Brain microvascular endothelial cell (primary cell): ENCODE data around the gene RASL12.

Source experiments
- DNase-seq: peaks from one replicate; pipeline ENCODE4 v3.0.0-alpha.2; 2020
- H3K27ac ChIP-seq: fragments of 250-450 bp; sonication (Bioruptor Pico); 2 replicates; pipeline ENCODE4 v1.5.1; 2020; ENCODE audit warnings: mild to moderate bottlenecking, moderate library complexity
- H3K27me3 ChIP-seq: fragments of 250-450 bp; sonication (Bioruptor Pico); replicated peaks from 2 replicates; pipeline ENCODE4 v1.5.1; 2020; ENCODE audit warnings: mild to moderate bottlenecking
- H3K36me3 ChIP-seq: fragments of 250-450 bp; sonication (Bioruptor Pico); replicated peaks from 2 replicates; pipeline ENCODE4 v1.5.1; 2020; ENCODE audit warnings: mild to moderate bottlenecking
- H3K4me3 ChIP-seq: 2 replicates; pipeline ENCODE4 v1.5.1; 2011; ENCODE audit warnings: low read depth, mild to moderate bottlenecking, control low read depth, low read length, moderate library complexity
- in situ Hi-C: cut with HindIII; loops from 2 replicates; pipeline ENCODE4 v1.10.0; 2017; ENCODE audit warnings: low sequenced_read_pairs, low pct_ligation_motif_present
- TF ChIP-seq, protein P1 (sequence below): IDR thresholded peaks from 2 replicates; pipeline ENCODE4 v1.5.1; 2011; ENCODE audit warnings: low read depth, mild to moderate bottlenecking, moderate library complexity, low read length, control low read depth, inconsistent platforms; ENCODE audit errors: missing control alignments

The RASL12 gene

GRCh38 chr15:65072617-65073016 is 4.8 kb upstream of the RASL12 start:
- no peak overlapping the region for H3K27ac ChIP-seq
- peaks cover 3% of the 10 kb centered on the region for H3K27me3 ChIP-seq
- TF ChIP-seq, protein P1, sequence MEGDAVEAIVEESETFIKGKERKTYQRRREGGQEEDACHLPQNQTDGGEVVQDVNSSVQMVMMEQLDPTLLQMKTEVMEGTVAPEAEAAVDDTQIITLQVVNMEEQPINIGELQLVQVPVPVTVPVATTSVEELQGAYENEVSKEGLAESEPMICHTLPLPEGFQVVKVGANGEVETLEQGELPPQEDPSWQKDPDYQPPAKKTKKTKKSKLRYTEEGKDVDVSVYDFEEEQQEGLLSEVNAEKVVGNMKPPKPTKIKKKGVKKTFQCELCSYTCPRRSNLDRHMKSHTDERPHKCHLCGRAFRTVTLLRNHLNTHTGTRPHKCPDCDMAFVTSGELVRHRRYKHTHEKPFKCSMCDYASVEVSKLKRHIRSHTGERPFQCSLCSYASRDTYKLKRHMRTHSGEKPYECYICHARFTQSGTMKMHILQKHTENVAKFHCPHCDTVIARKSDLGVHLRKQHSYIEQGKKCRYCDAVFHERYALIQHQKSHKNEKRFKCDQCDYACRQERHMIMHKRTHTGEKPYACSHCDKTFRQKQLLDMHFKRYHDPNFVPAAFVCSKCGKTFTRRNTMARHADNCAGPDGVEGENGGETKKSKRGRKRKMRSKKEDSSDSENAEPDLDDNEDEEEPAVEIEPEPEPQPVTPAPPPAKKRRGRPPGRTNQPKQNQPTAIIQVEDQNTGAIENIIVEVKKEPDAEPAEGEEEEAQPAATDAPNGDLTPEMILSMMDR, result no peak
- H3K4me3 ChIP-seq, result no peak overlapping the region
- no peak for DNase-seq
- H3K36me3 ChIP-seq, result no peaks in the 10 kb centered on the region
- in situ Hi-C loops, result no loop called here

- Histone ChIP-seq H3K4me3 (no peak overlapping the region), H3K36me3 (no peaks in the 10 kb centered on the region), H3K27ac (no peak overlapping the region), H3K27me3 (peaks cover 7% of the 10 kb centered on the region)
- DNase-seq, result no peak
- TF ChIP-seq, protein P1, result no peak
- in situ Hi-C loops, result no loop called here
Observed at GRCh38 chr15:65072027-65072426, 4.2 kb upstream of the RASL12 start.

DNA sequence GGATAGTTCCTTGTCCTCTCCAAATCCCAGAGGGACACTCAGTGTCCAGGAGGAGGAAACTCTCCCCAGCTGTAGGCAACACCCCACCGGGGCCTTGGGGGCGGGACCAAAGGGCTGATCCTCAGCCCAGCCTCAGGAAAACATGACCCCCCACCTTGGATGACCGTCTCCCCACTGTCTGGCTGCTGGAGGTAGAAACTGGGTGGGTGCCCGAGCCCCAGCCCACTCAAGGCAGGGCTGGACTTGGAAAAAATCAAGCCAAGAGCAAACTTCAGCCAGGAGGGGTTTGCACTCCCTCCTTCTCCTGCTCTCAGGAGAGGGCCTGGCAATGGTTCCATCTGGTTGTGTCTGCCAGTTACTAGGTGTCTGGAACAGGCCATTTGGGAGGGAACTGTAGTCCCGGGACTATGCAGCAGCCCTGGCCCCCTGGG is 3.6 kb upstream of the RASL12 start:
- H3K4me3 ChIP-seq, result no peak overlapping the region
- no peak overlapping the region for H3K27ac ChIP-seq
- H3K27me3 ChIP-seq, result peaks cover 12% of the 10 kb centered on the region
- H3K36me3 ChIP-seq, result no peaks in the 10 kb centered on the region
- TF ChIP-seq, protein P1, result no peak
- no peak for DNase-seq
- in situ Hi-C loops, result no loop called here

DNA sequence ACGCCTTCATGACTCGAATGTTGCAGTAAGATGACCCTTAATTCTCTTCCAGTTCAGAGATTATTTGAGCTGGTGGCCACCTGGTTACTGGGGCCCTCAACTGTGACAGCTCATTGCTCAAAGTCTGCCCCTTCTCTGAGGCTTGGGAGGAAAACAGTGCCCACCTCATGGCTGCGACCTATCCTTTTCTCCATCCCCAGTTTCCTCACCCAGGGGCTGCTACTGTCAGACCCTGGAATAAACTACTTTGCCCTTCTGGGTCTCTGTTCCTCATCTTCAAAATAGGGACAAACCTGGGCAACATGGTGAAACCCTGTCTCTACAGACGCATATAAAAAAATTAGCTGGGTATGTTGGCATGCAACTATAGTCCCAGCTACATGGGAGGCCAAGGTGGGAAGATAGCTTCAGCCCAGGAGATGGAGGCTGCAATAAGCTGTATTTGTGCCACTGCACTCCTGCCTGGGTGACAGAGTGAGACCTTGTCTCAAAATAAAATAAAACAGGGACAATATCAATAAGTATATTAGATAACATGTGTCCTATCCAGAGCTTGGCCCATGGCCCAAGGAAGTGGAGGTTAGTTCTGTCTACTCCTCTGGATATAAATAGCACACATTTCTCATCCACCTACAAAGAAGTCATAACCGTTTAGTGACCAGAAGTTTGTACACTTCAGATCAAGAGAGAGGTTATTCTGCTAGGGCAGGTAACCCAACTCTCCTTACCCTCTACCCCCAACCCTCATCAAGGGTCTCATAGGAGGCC is 2.2 kb upstream of the RASL12 start:
- Histone ChIP-seq H3K27ac (no peak overlapping the region), H3K36me3 (no peaks in the 10 kb centered on the region), H3K27me3 (peaks cover 15% of the 10 kb centered on the region), H3K4me3 (no peak overlapping the region)
- in situ Hi-C loops, result no loop called here
- TF ChIP-seq, protein P1, result no peak
- no peak for DNase-seq

DNA sequence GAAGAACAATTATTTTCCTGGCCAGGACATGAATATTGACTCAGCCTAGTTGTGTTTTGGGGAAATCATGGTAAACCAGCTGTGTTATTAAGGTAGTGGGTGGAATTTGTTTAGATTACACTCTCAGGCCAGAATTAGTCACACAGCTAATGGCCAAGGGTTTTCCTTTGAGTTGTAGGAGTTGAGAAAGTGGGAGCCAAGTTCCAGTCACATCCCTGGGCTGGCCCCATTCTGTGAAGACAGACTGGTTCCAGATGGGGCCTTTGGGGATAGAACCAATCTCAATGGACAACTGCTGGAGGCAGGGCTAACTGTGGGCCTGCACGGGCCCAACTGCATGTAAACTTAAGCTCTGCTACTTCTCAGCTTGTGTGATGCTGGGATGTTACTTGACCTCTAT is 1.4 kb upstream of the RASL12 start:
- in situ Hi-C loops, result no loop called here
- H3K36me3 ChIP-seq, result no peaks in the 10 kb centered on the region
- DNase-seq, result peak; percentile 20
- H3K27me3 ChIP-seq, result peaks cover 17% of the 10 kb centered on the region
- TF ChIP-seq, protein P1, result no peak
- H3K4me3 ChIP-seq, result no peak overlapping the region
- no peak overlapping the region for H3K27ac ChIP-seq

- in situ Hi-C loops, result no loop called here
- TF ChIP-seq, protein P1, result no peak
- no peaks in the 10 kb centered on the region for H3K36me3 ChIP-seq
- peaks cover 17% of the 10 kb centered on the region for H3K27me3 ChIP-seq
- no peak for DNase-seq
- no peak overlapping the region for H3K27ac ChIP-seq
- H3K4me3 ChIP-seq, result no peak overlapping the region
Observed at GRCh38 chr15:65068403-65068788, 605 bp upstream of the RASL12 start.
